Gastrocnemius medialis (tissue), 4 donors: ENCODE measurements around the gene HAGH. TPM values are rescaled to one million over a fixed set of nuclear protein-coding genes. Genes with fewer than 3 reads are reported as not detected.

Experiments used
- ATAC-seq, 2 donors: fragments of 150-250 bp; one replicate each; pipeline ENCODE4 v1.9.1; 2016
- DNase-seq, 2 donors: peaks; one replicate each; pipeline ENCODE4 v3.0.0-alpha.2; 2019
- H3K27ac ChIP-seq, 4 donors: fragments of 200-600 bp; sonication (generic); 1 replicate in 1 of 4; 2 replicates in 3 of 4; pipeline ENCODE4 v1.5.1; 2016 to 2018; ENCODE audit warnings: mild to moderate bottlenecking in 2 of 4, moderate library complexity in 1 of 4
- H3K27me3 ChIP-seq, 3 donors: fragments of 200-600 bp; sonication (generic) in 2 of 3; 1 replicate in 1 of 3; 2 replicates in 2 of 3; pipeline versions ENCODE4 v1.5.1 to v1.6.0; 2016 to 2019; ENCODE audit warnings: mild to moderate bottlenecking in 1 of 3, moderate library complexity in 1 of 3
- H3K36me3 ChIP-seq, 2 donors: fragments of 200-600 bp; sonication (generic) in 1 of 2; one replicate each; pipeline ENCODE4 v1.5.1; 2017 to 2018
- H3K4me1 ChIP-seq, 2 donors: fragments of 200-600 bp; sonication (generic) in 1 of 2; one replicate each; pipeline ENCODE4 v1.5.1; 2016 to 2017; ENCODE audit warnings: mild to moderate bottlenecking in 2 of 2
- H3K4me3 ChIP-seq, 4 donors: fragments of 200-600 bp; sonication (generic) in 3 of 4; 1 replicate in 1 of 4; 2 replicates in 3 of 4; pipeline ENCODE4 v1.5.1; 2016 to 2019; ENCODE audit warnings: mild to moderate bottlenecking in 2 of 4
- H3K9me3 ChIP-seq, 3 donors: fragments of 200-600 bp; sonication (generic) in 2 of 3; 1 replicate in 1 of 3; 2 replicates in 2 of 3; pipeline ENCODE4 v1.5.1; 2016 to 2019
- POLR2A ChIP-seq, 2 donors: fragments of 450-650 bp; IDR thresholded peaks; one replicate each; pipeline ENCODE4 v1.6.1; 2017; ENCODE audit warnings: antibody characterized with exemption in 2 of 2, mild to moderate bottlenecking in 2 of 2, moderate library complexity in 2 of 2
- in situ Hi-C, 4 donors: fragments of 200-750 bp; cut with MboI; loops; one replicate each; pipeline versions ENCODE4 v1.15.0 to v1.8.0; 2017; ENCODE audit warnings: low sequenced_read_pairs in 4 of 4
- intact Hi-C: fragments of 100-400 bp; cut with DNase I; formaldehyde crosslinking; loops from one replicate; pipeline ENCODE4 v1.15.1; 2023; ENCODE audit warnings: low total_unique reads
- total RNA-seq, 4 donors: library from RNA; depleted of rRNA; stranded (reverse); fragments of >200 nt; gene quantifications; one replicate each; pipeline versions ENCODE4 v1.1.0 to v1.2.3, GENCODE V29; 2016
- TF ChIP-seq, protein P1 (sequence below), 5 experiments: fragments of 450-650 bp in 3 of 5; fragments of 200-600 bp in 2 of 5; sonication (generic) in 2 of 5; IDR thresholded peaks in 4 of 5; conservative IDR thresholded peaks in 1 of 5; 1 replicate in 4 of 5; 2 replicates in 1 of 5; pipeline ENCODE4 v1.5.1; 2016 to 2019; ENCODE audit warnings: antibody characterized with exemption in 5 of 5, mild to moderate bottlenecking in 3 of 5, moderate library complexity in 3 of 5

HAGH gene
- total RNA-seq, 4 donors from 2014 or later: 216 to 440 (median 261) TPM

GRCh38 chr16:1870365-1871082 lies 43.9 kb upstream of the HAGH start:
- no peak for DNase-seq
- Histone ChIP-seq H3K9me3 (no peaks in the 10 kb centered on the region), H3K27ac (no peak overlapping the region), H3K27me3 (peaks cover 24 to 31% (median 30%) of the 10 kb centered on the region in 3 donors), H3K4me1 (no peaks in the 10 kb centered on the region), H3K4me3 (no peak overlapping the region), H3K36me3 (no peaks in the 10 kb centered on the region)
- no peak for ATAC-seq
- intact Hi-C loops: no loop called here
- in situ Hi-C loops: no loop called here
- TF ChIP-seq, protein P1, sequence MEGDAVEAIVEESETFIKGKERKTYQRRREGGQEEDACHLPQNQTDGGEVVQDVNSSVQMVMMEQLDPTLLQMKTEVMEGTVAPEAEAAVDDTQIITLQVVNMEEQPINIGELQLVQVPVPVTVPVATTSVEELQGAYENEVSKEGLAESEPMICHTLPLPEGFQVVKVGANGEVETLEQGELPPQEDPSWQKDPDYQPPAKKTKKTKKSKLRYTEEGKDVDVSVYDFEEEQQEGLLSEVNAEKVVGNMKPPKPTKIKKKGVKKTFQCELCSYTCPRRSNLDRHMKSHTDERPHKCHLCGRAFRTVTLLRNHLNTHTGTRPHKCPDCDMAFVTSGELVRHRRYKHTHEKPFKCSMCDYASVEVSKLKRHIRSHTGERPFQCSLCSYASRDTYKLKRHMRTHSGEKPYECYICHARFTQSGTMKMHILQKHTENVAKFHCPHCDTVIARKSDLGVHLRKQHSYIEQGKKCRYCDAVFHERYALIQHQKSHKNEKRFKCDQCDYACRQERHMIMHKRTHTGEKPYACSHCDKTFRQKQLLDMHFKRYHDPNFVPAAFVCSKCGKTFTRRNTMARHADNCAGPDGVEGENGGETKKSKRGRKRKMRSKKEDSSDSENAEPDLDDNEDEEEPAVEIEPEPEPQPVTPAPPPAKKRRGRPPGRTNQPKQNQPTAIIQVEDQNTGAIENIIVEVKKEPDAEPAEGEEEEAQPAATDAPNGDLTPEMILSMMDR (IDR thresholded peaks at IDR 0.05 in 4 of 5, conservative IDR thresholded peaks at IDR 0.05 in 1 of 5): no peak
- TF ChIP-seq POLR2A (IDR thresholded peaks at IDR 0.05): no peak

GRCh38 chr16:1865902-1866690 lies 39.5 kb upstream of the HAGH start:
- DNase-seq: no peak
- no peak for ATAC-seq
- intact Hi-C loops (no loop called here), in situ Hi-C loops (loop anchor here in 1 of 4 donors (5.0 kb wide), 1 partner anchor 61 kb away; no protein-coding TSS in a partner anchor)
- Histone ChIP-seq H3K4me3 (no peak overlapping the region), H3K9me3 (no peaks in the 10 kb centered on the region), H3K4me1 (peaks cover 0 to 4% of the 10 kb centered on the region in 2 donors), H3K27ac (no peak overlapping the region), H3K36me3 (no peaks in the 10 kb centered on the region), H3K27me3 (peaks cover 5 to 15% (median 8%) of the 10 kb centered on the region in 3 donors)
- TF ChIP-seq POLR2A (IDR thresholded peaks at IDR 0.05): no peak
- TF ChIP-seq, protein P1 (IDR thresholded peaks at IDR 0.05 in 4 of 5, conservative IDR thresholded peaks at IDR 0.05 in 1 of 5): no peak

DNA sequence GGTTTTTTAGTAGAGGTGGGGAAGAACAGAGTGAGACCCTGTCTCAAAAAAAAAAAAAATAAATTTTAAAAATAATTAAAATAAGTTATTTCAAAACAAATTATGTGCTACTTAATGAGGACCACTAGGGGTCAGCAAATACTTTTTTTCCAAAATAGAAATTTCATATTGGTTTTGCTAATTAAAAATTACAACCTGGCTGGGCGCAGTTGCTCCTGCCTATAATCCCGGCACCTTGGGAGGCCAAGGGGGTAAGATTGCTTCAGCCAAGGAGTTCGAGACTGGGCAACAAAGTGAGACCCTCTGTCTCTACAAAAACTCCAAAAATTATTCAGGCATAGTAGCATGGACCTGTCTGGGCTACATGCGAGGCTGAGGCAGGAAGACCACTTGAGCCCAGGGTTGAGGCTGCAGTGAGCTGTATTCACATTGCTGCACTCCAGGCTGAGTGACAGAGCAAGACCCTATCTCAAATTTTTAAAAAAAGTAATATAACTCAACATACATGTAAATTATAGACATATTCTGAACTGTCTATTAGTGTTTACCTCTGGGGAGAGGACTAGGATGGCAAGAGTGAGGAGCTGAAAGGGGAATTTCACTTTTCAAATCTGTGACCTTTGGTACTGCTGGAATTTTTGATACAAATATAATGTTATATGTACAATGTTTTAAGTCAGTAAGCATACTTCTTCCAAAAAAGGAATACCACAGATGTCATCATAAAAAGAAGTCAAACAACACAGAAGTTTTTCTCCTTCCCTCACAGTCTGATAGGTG lies 37.2 kb upstream of the HAGH start:
- DNase-seq (no peak), ATAC-seq (no peak)
- no peaks in the 10 kb centered on the region for H3K9me3 ChIP-seq
- H3K27ac ChIP-seq: no peak overlapping the region
- intact Hi-C loops: loop anchor here (1.0 kb wide), 1 partner anchor 65 kb away; no protein-coding TSS in a partner anchor
- H3K4me3 ChIP-seq: no peak overlapping the region
- peaks cover 14 to 30% (median 30%) of the 10 kb centered on the region in 3 donors for H3K27me3 ChIP-seq
- in situ Hi-C loops: loop anchor here in 1 of 4 donors (5.0 kb wide), 1 partner anchor 63 kb away; no protein-coding TSS in a partner anchor
- no peaks in the 10 kb centered on the region for H3K36me3 ChIP-seq
- H3K4me1 ChIP-seq: peaks cover 0 to 4% of the 10 kb centered on the region in 2 donors
- TF ChIP-seq, protein P1 (IDR thresholded peaks at IDR 0.05 in 4 of 5, conservative IDR thresholded peaks at IDR 0.05 in 1 of 5): peak in 3 of 5 experiments; percentile 48 to 69 (median 57)
- no peak for TF ChIP-seq POLR2A (IDR thresholded peaks at IDR 0.05)

DNA sequence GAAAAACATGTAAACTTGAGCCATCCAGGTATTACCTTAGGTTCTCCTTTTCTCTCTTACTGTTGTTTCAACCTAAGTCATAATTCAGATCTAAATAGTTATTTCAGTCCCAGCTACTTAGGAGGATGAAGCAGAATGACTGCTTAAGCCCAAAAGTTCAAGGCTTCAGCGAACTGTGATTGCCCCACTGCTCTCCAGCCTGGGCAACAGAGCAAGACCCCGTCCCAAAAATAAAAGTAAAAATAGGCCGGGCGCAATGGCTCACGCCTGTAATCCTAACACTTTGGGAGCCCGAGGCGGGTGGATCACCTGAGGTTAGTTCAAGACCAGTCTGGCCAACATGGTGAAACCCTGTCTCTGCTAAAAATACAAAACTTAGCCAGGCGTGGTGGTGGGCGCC lies 35.8 kb upstream of the HAGH start:
- Histone ChIP-seq H3K27ac (no peak overlapping the region), H3K9me3 (no peaks in the 10 kb centered on the region), H3K27me3 (peaks cover 24 to 44% (median 41%) of the 10 kb centered on the region in 3 donors), H3K4me3 (no peak overlapping the region), H3K36me3 (no peaks in the 10 kb centered on the region), H3K4me1 (peaks cover 0 to 4% of the 10 kb centered on the region in 2 donors)
- TF ChIP-seq POLR2A (IDR thresholded peaks at IDR 0.05): no peak
- TF ChIP-seq, protein P1 (IDR thresholded peaks at IDR 0.05 in 4 of 5, conservative IDR thresholded peaks at IDR 0.05 in 1 of 5): no peak
- ATAC-seq (no peak), DNase-seq (no peak)
- in situ Hi-C loops (loop anchor here in 1 of 4 donors (5.0 kb wide), 1 partner anchor 65 kb away; no protein-coding TSS in a partner anchor), intact Hi-C loops (no loop called here)
